Fibroblast of lung (primary cell): ENCODE data around the gene POR. TPM values are rescaled to one million over a fixed set of nuclear protein-coding genes. Genes with fewer than 3 reads are reported as not detected.

Experiments used
- DNase-seq, 2 donors: peaks; one replicate each; pipeline versions ENCODE4 v3.0.0 to v3.0.0-alpha.2; 2010; ENCODE audit warnings: low read depth in 2 of 2
- H2AFZ ChIP-seq: 2 replicates; pipeline ENCODE4 v1.5.1; 2012; ENCODE audit warnings: low read length, control low read depth, inconsistent platforms
- H3K27ac ChIP-seq: 2 replicates; pipeline ENCODE4 v1.5.1; 2011; ENCODE audit warnings: low read length, control low read depth; ENCODE audit not compliant: insufficient read depth
- H3K27me3 ChIP-seq: 2 replicates; pipeline ENCODE4 v1.5.1; 2011; ENCODE audit warnings: mild to moderate bottlenecking, low read length; ENCODE audit not compliant: control insufficient read depth, insufficient read depth
- H3K36me3 ChIP-seq: 2 replicates; pipeline ENCODE4 v1.5.1; 2011; ENCODE audit warnings: low read length; ENCODE audit not compliant: control insufficient read depth, insufficient read depth
- H3K4me1 ChIP-seq: 2 replicates; pipeline ENCODE4 v1.5.1; 2011; ENCODE audit warnings: low read length; ENCODE audit not compliant: control insufficient read depth, insufficient read depth; ENCODE audit errors: extremely low read depth
- H3K4me2 ChIP-seq: 2 replicates; pipeline ENCODE4 v1.5.1; 2011; ENCODE audit warnings: low read length, control low read depth; ENCODE audit not compliant: insufficient read depth; ENCODE audit errors: extremely low read depth
- H3K4me3 ChIP-seq, 4 experiments: fragments of 200-600 bp in 1 of 4; sonication (generic) in 1 of 4; replicated peaks in 1 of 4; 2 replicates each; pipeline ENCODE4 v1.5.1; 2011 to 2016; ENCODE audit warnings: low read length in 4 of 4, low read depth in 3 of 4, mild to moderate bottlenecking in 3 of 4, control low read depth in 2 of 4, inconsistent platforms in 1 of 4, mixed read lengths in 1 of 4; ENCODE audit not compliant: insufficient read depth in 1 of 4; ENCODE audit errors: control extremely low read depth in 1 of 4
- H3K79me2 ChIP-seq: 2 replicates; pipeline ENCODE4 v1.5.1; 2012; ENCODE audit warnings: mild to moderate bottlenecking, low read length, inconsistent platforms; ENCODE audit not compliant: control insufficient read depth, insufficient read depth
- H3K9ac ChIP-seq: 2 replicates; pipeline ENCODE4 v1.5.1; 2011; ENCODE audit warnings: mild to moderate bottlenecking, low read length, control low read depth; ENCODE audit not compliant: insufficient read depth
- H3K9me3 ChIP-seq: 2 replicates; pipeline ENCODE4 v1.5.1; 2012; ENCODE audit warnings: low read depth, low read length; ENCODE audit not compliant: control insufficient read depth, insufficient read depth
- H4K20me1 ChIP-seq: 2 replicates; pipeline ENCODE4 v1.5.1; 2011; ENCODE audit warnings: low read length; ENCODE audit not compliant: control insufficient read depth, insufficient read depth; ENCODE audit errors: extremely low read depth
- CTCF ChIP-seq, 2 donors: IDR thresholded peaks in 1 of 2; conservative IDR thresholded peaks in 1 of 2; 1 replicate in 1 of 2; 2 replicates in 1 of 2; pipeline ENCODE4 v1.5.1; 2011 to 2012; ENCODE audit warnings: low read length in 2 of 2, control low read depth in 1 of 2, inconsistent platforms in 1 of 2, low read depth in 1 of 2, mild to moderate bottlenecking in 1 of 2
- EZH2 ChIP-seq: IDR thresholded peaks from 2 replicates; pipeline ENCODE4 v1.5.1; 2012; ENCODE audit warnings: low read length, control low read depth, mild to moderate bottlenecking; ENCODE audit errors: missing control alignments
- polyA plus RNA-seq, 2 donors: library from polyadenylated mRNA; depleted of rRNA in 1 of 2; stranded (reverse) in 1 of 2; unstranded in 1 of 2; fragments of >200 nt; gene quantifications; 2 replicates each; pipeline ENCODE4 v1.2.1, GENCODE V29; 2011 to 2012; ENCODE audit warnings: missing spikeins in 1 of 2
- total RNA-seq: library from RNA; depleted of rRNA; stranded (reverse); fragments of >200 nt; gene quantifications from 2 replicates; pipeline ENCODE4 v1.2.1, GENCODE V29; 2014

Gene POR
- total and polyA plus RNA-seq, 2 donors (not counting 1 experiment from before 2014, with no cell fraction given) = 36.2 to 207 TPM

GRCh38 chr7:76031964-76032363 lies 117.0 kb downstream of the POR start:
- H3K4me3 ChIP-seq = no peak overlapping the region
- no peaks in the 10 kb centered on the region for H3K36me3 ChIP-seq
- no peaks in the 10 kb centered on the region for H3K79me2 ChIP-seq
- no peak for DNase-seq
- no peak overlapping the region for H2AFZ ChIP-seq
- no peaks in the 10 kb centered on the region for H4K20me1 ChIP-seq
- H3K9ac ChIP-seq = no peak overlapping the region
- H3K27ac ChIP-seq = no peak overlapping the region
- TF ChIP-seq EZH2 (no peak), CTCF (conservative IDR thresholded peaks at IDR 0.05 in 1 of 2, IDR thresholded peaks at IDR 0.05 in 1 of 2; ENCODE audit: low read depth in 1 of 2, low read length in 2 of 2) (no peak)
- H3K4me1 ChIP-seq = peaks cover under 1% of the 10 kb centered on the region
- H3K9me3 ChIP-seq = no peaks in the 10 kb centered on the region
- no peak overlapping the region for H3K4me2 ChIP-seq
- H3K27me3 ChIP-seq = no peaks in the 10 kb centered on the region

Other genes starting within 250 kb of the POR start
- 15.2 and 27.2 TPM in 2 replicates for gene HIP1, start 176.2 kb upstream of the POR start, total RNA-seq
- 30.0 and 31.3 TPM in 2 replicates for gene HIP1, start 176.2 kb upstream of the POR start, polyA plus RNA-seq
- gene CCL26, start 142.9 kb upstream of the POR start, total RNA-seq = 1.2 and 1.3 TPM in 2 replicates
- gene CCL26, start 142.9 kb upstream of the POR start, polyA plus RNA-seq = 0.94 and 1.5 TPM in 2 replicates
- not detected in 2 replicates for gene CCL24, start 101.3 kb upstream of the POR start, total RNA-seq
- not detected in 2 replicates for gene CCL24, start 101.3 kb upstream of the POR start, polyA plus RNA-seq
- gene RHBDD2, start 36.1 kb upstream of the POR start, total RNA-seq = 10.8 and 16.7 TPM in 2 replicates
- gene RHBDD2, start 36.1 kb upstream of the POR start, polyA plus RNA-seq = 24.5 and 27.8 TPM in 2 replicates
- gene TMEM120A, start 79.4 kb downstream of the POR start, total RNA-seq = 27.7 and 56.1 TPM in 2 replicates
- gene TMEM120A, start 79.4 kb downstream of the POR start, polyA plus RNA-seq = 56.5 and 62.3 TPM in 2 replicates
- gene STYXL1, start 132.8 kb downstream of the POR start, total RNA-seq = 49.0 and 49.3 TPM in 2 replicates
- 49.8 and 61.2 TPM in 2 replicates for gene STYXL1, start 132.8 kb downstream of the POR start, polyA plus RNA-seq
- 29.5 and 49.4 TPM in 2 replicates for gene MDH2, start 133.0 kb downstream of the POR start, total RNA-seq
- gene MDH2, start 133.0 kb downstream of the POR start, polyA plus RNA-seq = 90.7 and 131 TPM in 2 replicates